Lower leg skin (tissue), 4 donors: Measurements from ENCODE around the gene SPAG4. TPM values are rescaled to one million over a fixed set of nuclear protein-coding genes. Genes with fewer than 3 reads are reported as not detected.

Experiments used
- DNase-seq, 2 donors: peaks; one replicate each; pipeline ENCODE4 v3.0.0-alpha.2; 2019; ENCODE audit warnings: low spot score in 2 of 2
- H3K4me3 ChIP-seq: fragments of 200-600 bp; sonication (generic); 2 replicates; pipeline ENCODE4 v1.5.1; 2017; ENCODE audit warnings: mild to moderate bottlenecking, low read depth; ENCODE audit not compliant: poor library complexity, severe bottlenecking
- CTCF ChIP-seq, 3 donors: fragments of 450-650 bp; IDR thresholded peaks; one replicate each; pipeline ENCODE4 v1.5.1; 2016; ENCODE audit warnings: antibody characterized with exemption in 3 of 3, mild to moderate bottlenecking in 3 of 3, moderate library complexity in 2 of 3
- POLR2A ChIP-seq, 2 donors: fragments of 450-650 bp; IDR thresholded peaks; one replicate each; pipeline ENCODE4 v1.6.1; 2016 to 2017; ENCODE audit warnings: antibody characterized with exemption in 2 of 2, mild to moderate bottlenecking in 1 of 2, moderate library complexity in 1 of 2
- WGBS, 2 donors: methylation state at CpG; one replicate each; pipeline ENCODE4 v1.1.5; 2018; 5-methylcytosine and 5-hydroxymethylcytosine counted together
- intact Hi-C: fragments of 100-400 bp; cut with DNase I; formaldehyde crosslinking; loops from one replicate; pipeline ENCODE4 v1.15.0; 2023; ENCODE audit warnings: low total_unique reads
- total RNA-seq, 4 donors: library from RNA; depleted of rRNA; stranded (reverse); fragments of >200 nt; gene quantifications; one replicate each; pipeline ENCODE4 v1.1.0, GENCODE V29; 2016

The SPAG4 gene
- total RNA-seq, 4 donors from 2014 or later: 1.2 to 2.5 (median 1.9) TPM; not detected in 1

GRCh38 chr20:35600176-35600992 is 15.2 kb upstream of the SPAG4 start:
- H3K4me3 ChIP-seq: no peak overlapping the region
- intact Hi-C loops: no loop called here
- TF ChIP-seq POLR2A (IDR thresholded peaks at IDR 0.05) (no peak), CTCF (IDR thresholded peaks at IDR 0.05) (no peak)
- WGBS, 2 donors: 27 to 31% methylated on average over 33 to 34 of the region's 34 CpGs
- DNase-seq: no peak

- no peak for TF ChIP-seq POLR2A (IDR thresholded peaks at IDR 0.05)
- no peak for TF ChIP-seq CTCF (IDR thresholded peaks at IDR 0.05)
- intact Hi-C loops: no loop called here
- peak; percentile 44 to 92 for DNase-seq
- H3K4me3 ChIP-seq: peak overlapping the region; percentile 15
- WGBS, 2 donors: 1% methylated on average over 56 to 95 of the region's 103 CpGs
Measured at GRCh38 chr20:35600993-35601973, 14.3 kb upstream of the SPAG4 start.

- 31 to 41% methylated on average over 23 to 27 of the region's 30 CpGs for WGBS, 2 donors
Measured at GRCh38 chr20:35601990-35602389, 13.6 kb upstream of the SPAG4 start.

GRCh38 chr20:35602851-35603495 is 12.7 kb upstream of the SPAG4 start:
- H3K4me3 ChIP-seq: no peak overlapping the region
- 88 to 92% methylated on average over 15 of the region's 15 CpGs for WGBS, 2 donors
- DNase-seq: no peak
- intact Hi-C loops: no loop called here
- no peak for TF ChIP-seq POLR2A (IDR thresholded peaks at IDR 0.05)
- no peak for TF ChIP-seq CTCF (IDR thresholded peaks at IDR 0.05)

More at GRCh38 chr20:35601990-35602389, 13.6 kb upstream of the SPAG4 start:
- intact Hi-C loops: no loop called here
- H3K4me3 ChIP-seq: no peak overlapping the region
- DNase-seq: peak in 1 of 2 donors; percentile 88
- no peak for TF ChIP-seq CTCF (IDR thresholded peaks at IDR 0.05)
- TF ChIP-seq POLR2A (IDR thresholded peaks at IDR 0.05): no peak

GRCh38 chr20:35603695-35604448 is 11.8 kb upstream of the SPAG4 start:
- DNase-seq: no peak
- no peak for TF ChIP-seq CTCF (IDR thresholded peaks at IDR 0.05)
- no peak for TF ChIP-seq POLR2A (IDR thresholded peaks at IDR 0.05)
- WGBS, 2 donors: 87 to 90% methylated on average over 11 of the region's 11 CpGs
- intact Hi-C loops: no loop called here
- H3K4me3 ChIP-seq: no peak overlapping the region
